ENCODE data around the gene ZNF528. TPM values are rescaled to one million over a fixed set of nuclear protein-coding genes. Genes with fewer than 3 reads are reported as not detected.
A peak's percentile ranks its signal among the peaks of the same experiment; 100 is the strongest.

Gene ZNF528
- total RNA-seq, result 13.5 TPM

DNA sequence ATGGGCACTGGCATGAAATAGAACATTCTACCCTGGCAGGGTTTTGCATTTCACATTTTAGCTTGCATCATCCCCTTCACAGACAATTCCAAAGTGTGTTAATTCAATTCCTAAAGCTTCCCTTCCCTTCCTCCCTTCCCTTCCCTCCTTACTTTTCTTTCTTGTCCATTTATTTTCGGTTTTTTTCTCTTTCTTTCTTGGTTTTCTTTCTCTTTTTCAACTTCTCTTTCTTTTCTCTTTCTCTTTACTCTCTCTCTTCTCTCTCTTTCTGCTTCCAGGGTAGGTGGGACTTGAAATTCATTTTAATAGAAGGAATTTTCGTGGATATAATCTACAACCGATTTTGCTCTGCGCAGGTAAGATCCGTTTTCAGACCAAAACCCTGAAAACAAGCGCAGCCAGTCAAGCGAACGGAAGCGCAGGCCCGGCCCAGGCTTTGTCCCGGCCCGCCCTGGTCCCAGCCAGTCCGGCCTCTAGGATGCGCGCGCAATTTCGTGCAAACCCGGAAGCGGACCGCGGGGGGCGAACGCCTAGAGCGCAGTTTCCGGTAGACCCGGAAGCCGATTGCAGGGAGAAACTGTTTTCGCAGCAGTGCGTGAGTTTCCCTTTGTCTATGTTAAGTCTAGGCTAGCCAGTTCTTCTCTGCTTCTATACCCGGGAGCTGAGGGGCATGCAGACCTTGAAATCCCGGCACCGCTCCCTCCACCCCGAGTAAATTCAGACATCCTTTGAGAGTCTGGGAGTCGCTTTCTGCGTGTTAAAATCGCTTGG is at the start of gene ZNF528:
TSS of gene ZNF528 (plus strand) at position 540 of the 771 bp plus-strand sequence. CDS start 4,165 bp downstream, outside the sequence.
- peak within 1 kb of the TSS; percentile 71 for H3K4me3 ChIP-seq (ENCODE audit: low read length)
- peaks cover 15% of the 10 kb centered on the region for H3K4me1 ChIP-seq (ENCODE audit: insufficient read depth, low read length)
- H3K9me3 ChIP-seq (ENCODE audit: low read depth, low read length), result peaks cover 8% of the 10 kb centered on the region
- H3K27me3 ChIP-seq (ENCODE audit: insufficient read depth, low read length), result no peaks in the 10 kb centered on the region

DNA sequence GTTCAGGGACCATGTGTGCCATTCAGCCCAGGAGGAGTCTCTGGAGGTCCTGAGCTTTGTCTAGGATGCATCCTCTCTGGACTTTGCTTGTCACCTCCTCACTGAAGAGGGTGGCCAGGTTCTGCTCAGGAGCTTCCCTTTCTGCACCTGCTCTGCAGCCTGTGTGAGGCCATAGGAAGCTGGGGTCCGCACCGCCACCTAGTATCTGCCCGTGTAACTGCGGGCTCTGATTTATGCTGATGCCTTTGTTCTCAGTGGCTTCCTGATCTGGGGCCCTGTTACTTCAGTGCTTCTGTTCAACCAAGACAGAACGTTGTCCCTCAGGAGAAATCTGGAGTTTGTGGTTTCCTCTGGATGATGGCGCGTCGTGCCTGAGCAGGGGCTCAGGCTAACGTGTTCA is 46.1 kb upstream of the ZNF528 start:
- no peaks in the 10 kb centered on the region for H3K27me3 ChIP-seq (ENCODE audit: insufficient read depth, low read length)
- H3K4me3 ChIP-seq (ENCODE audit: low read length), result no peak overlapping the region
- H3K4me1 ChIP-seq (ENCODE audit: insufficient read depth, low read length), result no peaks in the 10 kb centered on the region

DNA sequence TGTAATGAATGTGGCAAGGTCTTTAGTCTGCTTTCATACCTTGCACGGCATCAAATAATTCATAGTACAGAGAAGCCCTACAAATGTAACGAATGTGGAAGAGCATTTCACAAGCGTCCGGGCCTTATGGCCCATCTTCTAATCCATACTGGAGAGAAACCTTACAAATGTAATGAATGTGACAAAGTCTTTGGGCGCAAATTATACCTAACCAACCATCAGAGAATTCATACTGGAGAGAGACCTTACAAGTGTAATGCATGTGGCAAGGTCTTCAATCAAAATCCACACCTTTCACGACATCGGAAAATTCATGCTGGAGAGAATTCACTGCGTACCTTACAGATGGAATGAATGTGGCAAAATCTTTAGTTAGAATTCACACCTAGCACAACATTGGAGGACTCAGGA is 31.2 kb upstream of the ZNF528 start:
- Histone ChIP-seq H3K9me3 (ENCODE audit: low read depth, low read length) (peaks cover 58% of the 10 kb centered on the region), H3K4me3 (ENCODE audit: low read length) (no peak overlapping the region), H3K4me1 (ENCODE audit: insufficient read depth, low read length) (peaks cover 4% of the 10 kb centered on the region), H3K27me3 (ENCODE audit: insufficient read depth, low read length) (no peaks in the 10 kb centered on the region)

More for the DNA sequence above, 46.1 kb upstream of the ZNF528 start:
- peaks cover 10% of the 10 kb centered on the region for H3K9me3 ChIP-seq (ENCODE audit: low read depth, low read length)

DNA sequence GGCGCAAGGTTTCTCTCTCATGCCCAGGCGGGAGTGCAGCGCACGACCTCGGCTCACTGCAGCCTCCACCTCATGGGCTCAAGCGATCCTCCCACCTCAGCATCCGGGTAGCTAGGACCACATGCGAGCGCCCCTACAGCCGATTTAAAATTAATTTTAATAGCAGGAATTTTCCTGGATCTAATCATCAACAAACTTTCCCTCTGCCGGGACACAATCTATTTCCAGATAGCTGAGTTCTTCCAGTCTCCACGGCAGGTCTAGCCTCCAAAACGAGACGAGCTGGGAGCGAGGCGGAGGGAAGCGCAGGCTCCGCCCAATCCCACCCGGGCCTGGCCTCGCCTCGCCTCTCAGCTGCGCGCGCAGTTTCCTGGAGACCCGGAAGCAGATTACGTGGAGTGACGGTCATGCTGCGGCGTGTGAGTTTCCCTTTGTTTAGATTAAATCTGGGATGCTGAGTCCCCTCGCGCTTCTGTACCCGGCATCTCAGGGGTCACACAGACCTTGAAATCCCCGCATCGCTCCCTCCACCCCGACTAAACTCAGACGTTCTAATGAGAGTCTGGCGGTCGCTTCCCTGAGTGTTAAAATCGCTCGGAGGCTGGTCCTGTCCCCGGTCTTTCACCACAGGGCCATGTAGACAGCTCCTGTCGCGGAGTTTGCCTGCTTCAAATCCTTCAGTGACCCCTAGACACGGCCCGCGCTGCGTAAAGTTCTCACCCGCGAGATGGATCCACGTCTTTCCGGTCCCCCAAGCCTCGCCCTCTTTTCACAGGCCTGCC is 27.9 kb upstream of the ZNF528 start, which contains the start of gene ZNF880:
TSS of gene ZNF880 (plus strand) at position 365 of the 782 bp plus-strand sequence. CDS start at position 408, 43 bp downstream.
- peaks cover 42% of the 10 kb centered on the region for H3K9me3 ChIP-seq (ENCODE audit: low read depth, low read length)
- H3K27me3 ChIP-seq (ENCODE audit: insufficient read depth, low read length), result no peaks in the 10 kb centered on the region
- H3K4me3 ChIP-seq (ENCODE audit: low read length), result peak within 1 kb of the TSS; percentile 71
- peaks cover 4% of the 10 kb centered on the region for H3K4me1 ChIP-seq (ENCODE audit: insufficient read depth, low read length)

DNA sequence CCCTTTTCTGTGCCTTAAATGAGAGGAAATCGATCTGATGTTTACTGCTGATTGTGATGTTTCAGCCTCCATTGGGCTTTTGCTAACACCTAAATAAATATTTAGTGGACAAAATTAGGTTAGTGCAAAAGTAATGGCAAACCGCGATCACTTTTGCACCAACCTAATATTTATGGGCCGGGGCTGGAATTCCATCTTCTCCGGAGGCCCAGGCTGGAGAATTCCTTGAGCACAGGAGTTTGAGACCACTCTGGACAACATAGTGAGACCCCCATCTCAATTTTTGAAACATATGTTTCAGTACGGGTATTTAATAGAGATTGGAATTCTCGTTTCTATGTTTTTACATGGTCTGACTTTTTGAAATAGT is 27.3 kb upstream of the ZNF528 start:
- H3K4me3 ChIP-seq (ENCODE audit: low read length), result peak overlapping the region; percentile 71
- H3K9me3 ChIP-seq (ENCODE audit: low read depth, low read length), result peaks cover 36% of the 10 kb centered on the region
- H3K4me1 ChIP-seq (ENCODE audit: insufficient read depth, low read length), result peaks cover 4% of the 10 kb centered on the region
- no peaks in the 10 kb centered on the region for H3K27me3 ChIP-seq (ENCODE audit: insufficient read depth, low read length)

DNA sequence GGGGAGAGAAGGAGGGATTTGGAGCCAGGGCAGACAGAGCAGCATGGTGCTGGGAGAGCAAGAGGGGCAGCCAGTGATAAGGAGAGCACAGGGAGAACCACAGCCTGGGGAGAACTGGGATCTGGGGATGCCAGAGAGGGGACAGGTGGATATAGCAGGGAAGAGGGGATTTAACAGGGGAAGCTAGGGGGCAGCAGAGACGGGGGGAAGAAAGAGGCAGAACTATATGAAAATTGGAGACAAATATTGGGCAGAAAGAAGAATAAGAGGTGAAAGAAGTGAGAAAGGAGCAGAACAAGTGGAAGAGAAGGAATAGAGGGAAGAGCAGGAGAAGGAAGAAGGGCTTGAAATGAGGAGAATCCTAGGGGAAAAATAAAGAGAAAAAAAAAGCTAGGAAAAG is 6.5 kb upstream of the ZNF528 start:
- no peak overlapping the region for H3K4me3 ChIP-seq (ENCODE audit: low read length)
- peaks cover 30% of the 10 kb centered on the region for H3K9me3 ChIP-seq (ENCODE audit: low read depth, low read length)
- H3K27me3 ChIP-seq (ENCODE audit: insufficient read depth, low read length), result no peaks in the 10 kb centered on the region
- no peaks in the 10 kb centered on the region for H3K4me1 ChIP-seq (ENCODE audit: insufficient read depth, low read length)

DNA sequence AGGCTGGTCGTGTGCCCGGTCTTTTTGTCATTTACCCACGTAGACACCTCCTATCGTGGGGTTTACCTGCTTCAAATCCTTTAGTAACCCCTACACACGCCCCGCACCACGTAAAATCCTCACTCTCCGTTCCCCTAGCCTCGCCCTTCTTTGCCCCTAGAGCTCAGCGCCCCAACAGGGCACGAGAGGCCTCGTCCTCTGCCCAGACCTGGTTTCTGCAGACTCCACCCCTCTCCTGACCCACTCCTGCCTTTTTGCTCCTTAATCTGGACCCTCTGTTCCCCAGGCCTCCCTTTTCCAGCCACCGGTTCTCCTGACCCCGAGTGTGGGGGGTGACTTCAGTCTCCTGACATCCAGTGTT is 412 bp downstream of the ZNF528 start:
- Histone ChIP-seq H3K9me3 (ENCODE audit: low read depth, low read length) (peaks cover 8% of the 10 kb centered on the region), H3K27me3 (ENCODE audit: insufficient read depth, low read length) (no peaks in the 10 kb centered on the region), H3K4me1 (ENCODE audit: insufficient read depth, low read length) (peaks cover 15% of the 10 kb centered on the region), H3K4me3 (ENCODE audit: low read length) (peak overlapping the region; percentile 71)

DNA sequence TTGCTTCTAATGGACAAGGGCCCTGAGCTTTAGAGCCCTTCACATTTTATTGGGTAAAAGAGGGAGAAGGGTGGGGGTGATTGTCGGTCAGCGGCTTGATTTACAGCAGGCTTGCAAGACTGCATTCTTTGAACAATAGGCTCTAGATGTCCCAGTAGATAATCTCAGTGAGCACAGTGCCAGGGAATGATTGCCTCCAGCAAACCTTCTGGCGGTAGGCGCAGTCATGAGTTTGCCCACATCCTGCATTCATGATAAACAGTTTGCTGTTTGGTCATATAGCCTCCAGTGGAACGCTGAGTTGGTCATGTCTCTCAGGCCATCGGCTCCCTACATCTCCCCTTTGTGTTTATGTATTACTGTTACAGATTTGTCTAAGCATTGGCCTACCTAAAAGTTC is 12.6 kb downstream of the ZNF528 start:
- peaks cover 51% of the 10 kb centered on the region for H3K9me3 ChIP-seq (ENCODE audit: low read depth, low read length)

DNA sequence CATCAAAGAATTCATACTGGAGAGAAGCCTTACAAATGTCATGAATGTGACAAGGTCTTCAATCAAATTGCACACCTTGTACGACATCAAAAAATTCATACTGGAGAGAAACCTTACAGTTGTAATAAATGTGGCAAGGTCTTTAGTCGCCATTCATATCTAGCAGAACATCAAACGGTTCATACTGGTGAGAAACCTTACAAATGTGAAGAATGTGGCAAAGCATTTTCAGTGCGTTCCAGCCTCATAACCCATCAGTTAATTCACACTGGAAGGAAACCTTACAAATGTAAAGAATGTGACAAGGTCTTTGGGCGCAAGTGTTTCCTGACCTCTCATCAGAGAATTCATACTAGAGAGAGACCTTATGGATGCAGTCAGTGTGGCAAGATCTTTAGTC is 18.1 kb downstream of the ZNF528 start:
- Histone ChIP-seq H3K4me3 (ENCODE audit: low read length) (no peak overlapping the region), H3K4me1 (ENCODE audit: insufficient read depth, low read length) (no peaks in the 10 kb centered on the region), H3K9me3 (ENCODE audit: low read depth, low read length) (peaks cover 68% of the 10 kb centered on the region), H3K27me3 (ENCODE audit: insufficient read depth, low read length) (no peaks in the 10 kb centered on the region)

More for the DNA sequence above, 12.6 kb downstream of the ZNF528 start:
- Histone ChIP-seq H3K4me3 (ENCODE audit: low read length) (no peak overlapping the region), H3K27me3 (ENCODE audit: insufficient read depth, low read length) (no peaks in the 10 kb centered on the region), H3K4me1 (ENCODE audit: insufficient read depth, low read length) (no peaks in the 10 kb centered on the region)

DNA sequence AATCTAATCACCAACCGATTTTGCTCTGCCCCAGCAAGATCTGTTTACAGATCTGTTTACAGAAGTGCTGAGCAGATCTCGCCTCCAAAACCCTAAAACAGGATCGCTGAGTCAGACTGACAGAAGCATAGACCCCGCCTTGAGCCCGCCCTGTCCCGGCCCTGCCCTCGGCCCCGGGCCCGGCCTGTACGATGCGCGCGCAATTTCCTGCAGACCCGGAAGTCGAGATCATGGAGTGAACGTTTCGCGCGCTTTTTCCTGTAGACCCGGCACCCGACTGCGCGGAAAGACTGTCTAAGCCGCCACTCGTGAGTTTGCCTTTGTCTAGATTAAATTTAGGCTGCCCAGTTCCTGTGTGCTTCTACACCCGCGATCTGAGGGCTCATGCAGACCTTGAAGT is 31.3 kb downstream of the ZNF528 start, which contains the start of gene ZNF534:
TSS of gene ZNF534 (plus strand) at position 212 of the 400 bp plus-strand sequence. CDS start 2,327 bp downstream, outside the sequence.
- Histone ChIP-seq H3K27me3 (ENCODE audit: insufficient read depth, low read length) (no peaks in the 10 kb centered on the region), H3K4me1 (ENCODE audit: insufficient read depth, low read length) (no peaks in the 10 kb centered on the region), H3K4me3 (ENCODE audit: low read length) (no peak within 1 kb of the TSS), H3K9me3 (ENCODE audit: low read depth, low read length) (no peaks in the 10 kb centered on the region)

DNA sequence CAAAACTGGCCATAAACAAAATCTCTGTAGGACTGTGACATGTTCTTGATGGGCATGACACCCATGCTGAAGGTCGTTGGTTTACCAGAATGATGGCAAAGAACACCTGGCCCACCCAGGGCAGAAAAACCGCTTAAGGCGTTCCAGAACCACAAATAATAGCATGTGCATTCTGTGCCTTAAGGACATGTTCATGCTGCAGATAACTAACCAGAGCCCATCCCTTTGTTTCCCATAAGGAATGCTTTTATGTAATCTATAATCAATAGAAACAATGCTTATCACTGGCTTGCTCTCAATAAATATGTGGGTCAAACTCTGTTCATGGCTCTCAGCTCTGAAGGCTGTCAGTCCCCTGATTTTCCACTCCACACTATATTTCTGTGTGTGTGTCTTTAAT is 44.5 kb downstream of the ZNF528 start:
- Histone ChIP-seq H3K4me3 (ENCODE audit: low read length) (no peak overlapping the region), H3K27me3 (ENCODE audit: insufficient read depth, low read length) (no peaks in the 10 kb centered on the region), H3K4me1 (ENCODE audit: insufficient read depth, low read length) (no peaks in the 10 kb centered on the region), H3K9me3 (ENCODE audit: low read depth, low read length) (peaks cover 39% of the 10 kb centered on the region)

DNA sequence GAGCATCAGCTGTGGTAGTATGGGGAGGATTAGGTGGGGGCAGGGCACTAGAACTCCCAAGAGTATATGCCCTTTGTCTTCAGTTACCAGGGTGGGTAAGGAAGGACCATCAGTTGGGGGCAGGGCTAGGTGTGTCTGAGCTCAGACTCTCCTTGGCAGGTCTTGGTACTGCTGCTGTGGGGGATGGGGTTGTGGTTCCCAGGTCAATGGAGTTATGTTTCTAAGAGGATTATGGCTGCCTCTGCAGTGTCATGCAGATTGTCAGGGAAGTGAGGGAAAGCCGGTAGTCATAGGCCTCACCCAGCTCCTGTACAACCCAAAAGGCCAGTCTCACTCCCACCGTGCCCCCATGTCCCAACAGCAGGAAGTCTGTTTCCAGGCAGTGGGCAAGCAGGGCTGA is 46.9 kb downstream of the ZNF528 start:
- Histone ChIP-seq H3K27me3 (ENCODE audit: insufficient read depth, low read length) (no peaks in the 10 kb centered on the region), H3K9me3 (ENCODE audit: low read depth, low read length) (peaks cover 40% of the 10 kb centered on the region), H3K4me1 (ENCODE audit: insufficient read depth, low read length) (no peaks in the 10 kb centered on the region), H3K4me3 (ENCODE audit: low read length) (no peak overlapping the region)

DNA sequence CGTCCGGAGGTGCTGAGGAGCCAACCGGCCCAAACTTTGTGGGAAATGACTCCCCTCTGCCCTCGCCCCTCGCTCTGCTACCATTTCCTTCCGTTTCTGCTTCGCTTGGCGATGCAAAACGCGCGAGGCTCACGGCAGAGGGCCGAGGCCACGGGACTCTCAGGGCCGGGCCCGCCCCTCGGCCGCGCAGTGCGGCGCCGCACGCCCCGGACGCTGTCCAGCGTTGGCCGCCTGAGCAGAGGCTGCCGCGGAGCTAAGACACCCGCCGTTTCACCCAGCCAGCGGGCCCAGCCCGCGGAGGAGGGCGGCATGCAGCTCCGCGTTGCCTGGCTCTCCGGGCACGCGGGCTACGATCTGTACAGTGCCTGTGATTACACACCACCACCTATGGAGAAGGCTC is 53.6 kb downstream of the ZNF528 start:
- H3K9me3 ChIP-seq (ENCODE audit: low read depth, low read length), result peaks cover 48% of the 10 kb centered on the region
- no peak overlapping the region for H3K4me3 ChIP-seq (ENCODE audit: low read length)
- H3K27me3 ChIP-seq (ENCODE audit: insufficient read depth, low read length), result no peaks in the 10 kb centered on the region
- H3K4me1 ChIP-seq (ENCODE audit: insufficient read depth, low read length), result peaks cover 7% of the 10 kb centered on the region

DNA sequence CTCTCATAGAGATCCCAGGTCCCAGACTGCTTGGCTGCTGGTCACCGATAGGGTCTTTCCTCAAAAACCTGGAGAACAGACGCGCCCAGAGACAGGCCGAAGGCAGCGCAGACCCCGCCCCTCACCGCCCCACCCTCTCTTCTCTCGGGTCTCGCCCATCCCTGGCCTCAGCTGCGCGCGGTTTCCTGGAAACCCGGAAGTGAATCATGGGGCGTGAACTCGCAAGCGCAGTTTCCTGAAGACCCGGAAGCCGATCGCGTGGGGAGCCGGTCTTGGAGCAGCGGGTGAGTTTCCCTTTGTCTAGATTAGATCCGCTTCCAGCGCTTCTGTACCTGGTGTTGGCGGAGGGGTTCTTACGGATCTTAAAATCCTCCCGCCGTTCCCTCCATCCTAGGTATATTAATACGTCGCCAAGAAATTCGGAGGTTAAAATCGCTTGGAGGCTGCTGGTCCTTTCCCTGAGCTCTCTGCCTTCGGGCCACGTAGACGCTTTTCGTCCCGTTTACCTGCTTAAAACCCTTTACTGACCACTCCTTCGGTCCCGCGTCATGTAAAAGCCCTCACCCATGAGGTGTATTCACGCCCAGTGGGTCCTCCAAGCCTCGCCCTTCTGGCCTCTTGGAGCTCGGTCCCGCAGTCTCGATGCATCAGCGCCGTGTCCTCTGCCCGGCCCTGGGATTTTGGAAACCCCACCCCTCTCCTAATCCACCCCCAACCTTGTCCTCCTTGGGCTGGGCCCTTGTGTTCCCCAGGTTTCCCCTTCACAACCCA is 55.9 kb downstream of the ZNF528 start, which contains the start of gene ZNF578:
TSS of gene ZNF578 (plus strand) at position 230 of the 771 bp plus-strand sequence. CDS start 48,293 bp downstream, outside the sequence.
- Histone ChIP-seq H3K9me3 (ENCODE audit: low read depth, low read length) (peaks cover 45% of the 10 kb centered on the region), H3K4me1 (ENCODE audit: insufficient read depth, low read length) (peaks cover 7% of the 10 kb centered on the region), H3K27me3 (ENCODE audit: insufficient read depth, low read length) (no peaks in the 10 kb centered on the region), H3K4me3 (ENCODE audit: low read length) (peak within 1 kb of the TSS; percentile 51)

Data from mononuclear cell (primary cell).